K562 (cell line): ENCODE results near the gene RAB24.

Experiments used
- CREB1 ChIP-seq, 2 experiments: sonication (generic) in 1 of 2; formaldehyde crosslinking in 1 of 2; IDR thresholded peaks; 2 replicates each; pipeline versions ENCODE4 v1.6.1 to v1.8.0; 2012 to 2022; ENCODE audit warnings: inconsistent platforms in 1 of 2, mild to moderate bottlenecking in 1 of 2, missing genetic modification reagents in 1 of 2, moderate library complexity in 1 of 2
- CTCF ChIP-seq, 3 experiments: IDR thresholded peaks in 2 of 3; conservative IDR thresholded peaks in 1 of 3; 2 replicates each; pipeline ENCODE4 v1.5.1; 2011 to 2012; ENCODE audit warnings: low read length in 3 of 3, mild to moderate bottlenecking in 3 of 3, control low read depth in 2 of 3, improper control_type of control experiment in 1 of 3, inconsistent platforms in 1 of 3, low read depth in 1 of 3, mixed read lengths in 1 of 3, moderate library complexity in 1 of 3; ENCODE audit not compliant: insufficient read depth in 2 of 3
- POLR2AphosphoS2 ChIP-seq: IDR thresholded peaks from 2 replicates; pipeline ENCODE4 v1.6.1; 2012; ENCODE audit warnings: low read length, improper control_type of control experiment
- ZFP36 ChIP-seq: fragments of 150-350 bp; IDR thresholded peaks from 2 replicates; pipeline ENCODE4 v1.6.1; 2018; ENCODE audit warnings: low read length, low read depth; ENCODE audit not compliant: partially characterized antibody

- TF ChIP-seq CTCF (IDR thresholded peaks at IDR 0.05 in 2 of 3, conservative IDR thresholded peaks at IDR 0.05 in 1 of 3; ENCODE audit: insufficient read depth in 2 of 3, low read depth in 1 of 3, low read length in 3 of 3): no peak
- no peak for TF ChIP-seq ZFP36
- no peak for TF ChIP-seq POLR2AphosphoS2
- TF ChIP-seq CREB1 (IDR thresholded peaks at IDR 0.05): no peak
- TF ChIP-seq CREB1 (CRISPR knock-in tag; IDR thresholded peaks at IDR 0.05): no peak
These were observed 17.4 kb upstream of the RAB24 start for GRCh38 chr5:177320879-177321278.
